ENCODE results near the gene ADI1. TPM values are rescaled to one million over a fixed set of nuclear protein-coding genes. Genes with fewer than 3 reads are reported as not detected.
"Not testable (repeated sequence)": the region's sequence is repeated elsewhere in the genome, so short reads cannot be mapped to it uniquely, and the experiment has no call there.

The ADI1 gene
- total and polyA plus RNA-seq, 12 donors = 50.0 to 160 (median 103) TPM

GRCh38 chr2:3520591-3520990, 1.3 kb upstream of the ADI1 start:
- no peaks in the 10 kb centered on the region for H3K27me3 ChIP-seq
- no peak for TF ChIP-seq POLR2A (IDR thresholded peaks at IDR 0.05)
- TF ChIP-seq, protein P1, sequence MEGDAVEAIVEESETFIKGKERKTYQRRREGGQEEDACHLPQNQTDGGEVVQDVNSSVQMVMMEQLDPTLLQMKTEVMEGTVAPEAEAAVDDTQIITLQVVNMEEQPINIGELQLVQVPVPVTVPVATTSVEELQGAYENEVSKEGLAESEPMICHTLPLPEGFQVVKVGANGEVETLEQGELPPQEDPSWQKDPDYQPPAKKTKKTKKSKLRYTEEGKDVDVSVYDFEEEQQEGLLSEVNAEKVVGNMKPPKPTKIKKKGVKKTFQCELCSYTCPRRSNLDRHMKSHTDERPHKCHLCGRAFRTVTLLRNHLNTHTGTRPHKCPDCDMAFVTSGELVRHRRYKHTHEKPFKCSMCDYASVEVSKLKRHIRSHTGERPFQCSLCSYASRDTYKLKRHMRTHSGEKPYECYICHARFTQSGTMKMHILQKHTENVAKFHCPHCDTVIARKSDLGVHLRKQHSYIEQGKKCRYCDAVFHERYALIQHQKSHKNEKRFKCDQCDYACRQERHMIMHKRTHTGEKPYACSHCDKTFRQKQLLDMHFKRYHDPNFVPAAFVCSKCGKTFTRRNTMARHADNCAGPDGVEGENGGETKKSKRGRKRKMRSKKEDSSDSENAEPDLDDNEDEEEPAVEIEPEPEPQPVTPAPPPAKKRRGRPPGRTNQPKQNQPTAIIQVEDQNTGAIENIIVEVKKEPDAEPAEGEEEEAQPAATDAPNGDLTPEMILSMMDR (IDR thresholded peaks at IDR 0.05) = no peak
- 97 to 99% (median 97%) methylated on average over 6 of the region's 6 CpGs for WGBS, 4 donors
- H3K36me3 ChIP-seq (replicated peaks in 1 of 2) = no peaks in the 10 kb centered on the region
- intact Hi-C loops (cut with DNase I) = no loop called here
- no peaks in the 10 kb centered on the region for H3K9me3 ChIP-seq (replicated peaks in 1 of 3)
- DNase-seq = no peak
- peaks cover 7 to 45% of the 10 kb centered on the region in 2 donors for H3K4me1 ChIP-seq (replicated peaks in 1 of 2)
- H3K27ac ChIP-seq = no peak overlapping the region
- H3K4me3 ChIP-seq = no peak overlapping the region

- WGBS, 4 donors = 0 to 1% (median 0%) methylated on average over 5 to 67 of the region's 67 CpGs
Observed at GRCh38 chr2:3518496-3519254, 656 bp downstream of the ADI1 start.

GRCh38 chr2:3517948-3518495, 1.3 kb downstream of the ADI1 start:
- TF ChIP-seq, protein P1 (IDR thresholded peaks at IDR 0.05) = no peak
- no peak for TF ChIP-seq POLR2A (IDR thresholded peaks at IDR 0.05)
- DNase-seq = no peak
- Histone ChIP-seq H3K36me3 (replicated peaks in 1 of 2) (peaks cover 0 to 8% of the 10 kb centered on the region in 2 donors), H3K4me1 (replicated peaks in 1 of 2) (peaks cover 0 to 23% of the 10 kb centered on the region in 2 donors), H3K27me3 (no peaks in the 10 kb centered on the region), H3K27ac (peak overlapping the region in 4 of 5 donors; percentile 96 to 98 (median 98)), H3K4me3 (peak overlapping the region in 2 of 4 donors; percentile 80 to 97), H3K9me3 (replicated peaks in 1 of 3) (no peaks in the 10 kb centered on the region)
- intact Hi-C loops (cut with DNase I) = loop anchor here in 1 of 2 donors (5.0 kb wide), 1 partner anchor 54 kb away; no protein-coding TSS in a partner anchor
- 27 to 32% (median 29%) methylated on average over 3 of the region's 3 CpGs for WGBS, 4 donors

More at GRCh38 chr2:3518496-3519254, 656 bp downstream of the ADI1 start:
- Histone ChIP-seq H3K4me1 (replicated peaks in 1 of 2) (peaks cover 2 to 29% of the 10 kb centered on the region in 2 donors), H3K9me3 (replicated peaks in 1 of 3) (no peaks in the 10 kb centered on the region), H3K4me3 (peak overlapping the region; percentile 69 to 97 (median 78)), H3K36me3 (replicated peaks in 1 of 2) (peaks cover 0 to 2% of the 10 kb centered on the region in 2 donors), H3K27me3 (no peaks in the 10 kb centered on the region), H3K27ac (peak overlapping the region; percentile 93 to 98 (median 97))
- TF ChIP-seq, protein P1 (IDR thresholded peaks at IDR 0.05) = no peak
- peak; percentile 72 to 82 for TF ChIP-seq POLR2A (IDR thresholded peaks at IDR 0.05)
- intact Hi-C loops (cut with DNase I) = loop anchor here in 1 of 2 donors (5.0 kb wide), 1 partner anchor 54 kb away; no protein-coding TSS in a partner anchor
- peak; percentile 97 to 99 (median 99) for DNase-seq

- H3K27ac ChIP-seq = no peak overlapping the region
- intact Hi-C loops (cut with DNase I) = loop anchor here in 1 of 2 donors (5.0 kb wide), 1 partner anchor 55 kb away; no protein-coding TSS in a partner anchor
- peaks cover 0 to 20% of the 10 kb centered on the region in 2 donors for H3K36me3 ChIP-seq (replicated peaks in 1 of 2)
- TF ChIP-seq, protein P1 (IDR thresholded peaks at IDR 0.05) = no peak
- TF ChIP-seq POLR2A (IDR thresholded peaks at IDR 0.05) = no peak
- peak in 1 of 7 donors; percentile 39 for DNase-seq
- no peaks in the 10 kb centered on the region for H3K9me3 ChIP-seq (replicated peaks in 1 of 3)
- no peak overlapping the region for H3K4me3 ChIP-seq
- H3K27me3 ChIP-seq = no peaks in the 10 kb centered on the region
- WGBS, 4 donors = 93 to 98% (median 95%) methylated on average over 3 of the region's 3 CpGs
- peaks cover 0 to 17% of the 10 kb centered on the region in 2 donors for H3K4me1 ChIP-seq (replicated peaks in 1 of 2)
Observed at GRCh38 chr2:3516831-3517230, 2.5 kb downstream of the ADI1 start.

DNA sequence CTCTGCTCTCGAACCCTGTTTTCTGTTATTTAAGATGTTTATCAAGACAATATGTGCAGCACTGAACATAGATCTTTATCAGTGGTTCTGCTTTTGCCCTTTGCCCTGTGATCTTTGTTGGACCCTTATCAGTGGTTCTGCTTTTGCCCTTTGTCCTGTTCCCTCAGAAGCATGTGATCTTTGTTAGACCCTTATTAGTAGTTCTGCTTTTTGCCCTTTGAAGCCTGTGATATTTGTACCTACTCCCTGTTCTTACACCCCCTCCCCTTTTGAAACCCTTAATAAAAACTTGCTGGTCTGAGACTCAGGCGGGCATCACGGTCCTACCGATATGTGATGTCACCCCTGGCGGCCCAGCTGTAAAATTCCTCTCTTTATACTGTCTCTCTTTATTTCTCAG, 3.9 kb downstream of the ADI1 start:
- WGBS, 4 donors = 86 to 99% (median 96%) methylated on average over 5 of the region's 5 CpGs
- H3K9me3 ChIP-seq (replicated peaks in 1 of 3); H3K27me3 ChIP-seq; H3K27ac ChIP-seq; H3K4me3 ChIP-seq: not testable (repeated sequence)
- H3K36me3 ChIP-seq (replicated peaks in 1 of 2) = peaks cover 0 to 34% of the 10 kb centered on the region in 2 donors
- DNase-seq = peak in 1 of 7 donors; percentile 7
- peaks cover 0 to 14% of the 10 kb centered on the region in 2 donors for H3K4me1 ChIP-seq (replicated peaks in 1 of 2)
- intact Hi-C loops (cut with DNase I) = loop anchor here in 1 of 2 donors (5.0 kb wide), 1 partner anchor 57 kb away; no protein-coding TSS in a partner anchor

Data from adrenal gland (tissue), 12 donors.